Peyer's patch (tissue), 4 donors: ENCODE results near the gene PIP5K1C.

ENCODE experiments used
- POLR2A ChIP-seq, 2 donors: fragments of 450-650 bp; IDR thresholded peaks; one replicate each; pipeline ENCODE4 v1.5.1; 2017; ENCODE audit warnings: antibody characterized with exemption in 2 of 2, mild to moderate bottlenecking in 2 of 2, moderate library complexity in 2 of 2
- TF ChIP-seq, protein P1 (sequence below), 6 experiments: fragments of 450-650 bp in 4 of 6; fragments of 200-600 bp in 2 of 6; sonication (generic) in 1 of 6; IDR thresholded peaks; one replicate each; pipeline ENCODE4 v1.5.1; 2017 to 2019; ENCODE audit warnings: antibody characterized with exemption in 6 of 6, mild to moderate bottlenecking in 3 of 6, moderate library complexity in 1 of 6

- TF ChIP-seq, protein P1, sequence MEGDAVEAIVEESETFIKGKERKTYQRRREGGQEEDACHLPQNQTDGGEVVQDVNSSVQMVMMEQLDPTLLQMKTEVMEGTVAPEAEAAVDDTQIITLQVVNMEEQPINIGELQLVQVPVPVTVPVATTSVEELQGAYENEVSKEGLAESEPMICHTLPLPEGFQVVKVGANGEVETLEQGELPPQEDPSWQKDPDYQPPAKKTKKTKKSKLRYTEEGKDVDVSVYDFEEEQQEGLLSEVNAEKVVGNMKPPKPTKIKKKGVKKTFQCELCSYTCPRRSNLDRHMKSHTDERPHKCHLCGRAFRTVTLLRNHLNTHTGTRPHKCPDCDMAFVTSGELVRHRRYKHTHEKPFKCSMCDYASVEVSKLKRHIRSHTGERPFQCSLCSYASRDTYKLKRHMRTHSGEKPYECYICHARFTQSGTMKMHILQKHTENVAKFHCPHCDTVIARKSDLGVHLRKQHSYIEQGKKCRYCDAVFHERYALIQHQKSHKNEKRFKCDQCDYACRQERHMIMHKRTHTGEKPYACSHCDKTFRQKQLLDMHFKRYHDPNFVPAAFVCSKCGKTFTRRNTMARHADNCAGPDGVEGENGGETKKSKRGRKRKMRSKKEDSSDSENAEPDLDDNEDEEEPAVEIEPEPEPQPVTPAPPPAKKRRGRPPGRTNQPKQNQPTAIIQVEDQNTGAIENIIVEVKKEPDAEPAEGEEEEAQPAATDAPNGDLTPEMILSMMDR (IDR thresholded peaks at IDR 0.05), result no peak
- no peak for TF ChIP-seq POLR2A (IDR thresholded peaks at IDR 0.05)
Observed at GRCh38 chr19:3593156-3593555, 107.1 kb downstream of the PIP5K1C start.
